Ishikawa (cell line): Measurements from ENCODE around the gene FPGT.

Experiments used
- CEBPB ChIP-seq: IDR thresholded peaks from 2 replicates; pipeline ENCODE4 v1.6.1; 2012
- CREB1 ChIP-seq: IDR thresholded peaks from 2 replicates; pipeline ENCODE4 v1.6.1; 2012; ENCODE audit warnings: low read depth
- EGR1 ChIP-seq: IDR thresholded peaks from 2 replicates; pipeline ENCODE4 v1.6.1; 2012
- EP300 ChIP-seq: IDR thresholded peaks from 2 replicates; pipeline ENCODE4 v1.6.1; 2012; ENCODE audit warnings: borderline replicate concordance
- FOXM1 ChIP-seq: IDR thresholded peaks from 2 replicates; pipeline ENCODE4 v1.6.1; 2012; ENCODE audit warnings: low read depth, borderline replicate concordance
- MAX ChIP-seq: IDR thresholded peaks from 2 replicates; pipeline ENCODE4 v1.6.1; 2012
- NFIC ChIP-seq: IDR thresholded peaks from 2 replicates; pipeline ENCODE4 v1.6.1; 2012
- RAD21 ChIP-seq: IDR thresholded peaks from 2 replicates; pipeline ENCODE4 v1.6.1; 2012; ENCODE audit warnings: low read depth
- REST ChIP-seq: IDR thresholded peaks from 2 replicates; pipeline ENCODE4 v1.6.1; 2012; ENCODE audit warnings: low read depth, mild to moderate bottlenecking
- TAF1 ChIP-seq: IDR thresholded peaks from 2 replicates; pipeline ENCODE4 v1.6.1; 2012; ENCODE audit warnings: low read depth, mild to moderate bottlenecking
- TCF12 ChIP-seq: IDR thresholded peaks from 2 replicates; pipeline ENCODE4 v1.6.1; 2012; ENCODE audit warnings: low read depth
- TEAD4 ChIP-seq: IDR thresholded peaks from 2 replicates; pipeline ENCODE4 v1.6.1; 2012
- USF1 ChIP-seq: IDR thresholded peaks from 2 replicates; pipeline ENCODE4 v1.6.1; 2012
- YY1 ChIP-seq: IDR thresholded peaks from 2 replicates; pipeline ENCODE4 v1.6.1; 2012; ENCODE audit warnings: low read depth
- ZBTB7A ChIP-seq: IDR thresholded peaks from 2 replicates; pipeline ENCODE4 v1.6.1; 2012; ENCODE audit warnings: low read depth

The FPGT gene

GRCh38 chr1:74197657-74198552 lies at the start of gene FPGT, which contains the start of gene LRRIQ3:
Gene FPGT, plus strand, starts transcription at chr1:74198242. Its CDS starts 37 bp downstream, at chr1:74198279.
Gene LRRIQ3, minus strand, starts transcription at chr1:74198176. Its CDS starts 14,492 bp downstream, at chr1:74183684.
- no peak for TF ChIP-seq TCF12
- TF ChIP-seq RAD21: no peak
- TF ChIP-seq CEBPB: no peak
- TF ChIP-seq REST: no peak
- 0 out of 2 replicates have a peak, but pooled peaks have one; percentile 17 for TF ChIP-seq CREB1
- TF ChIP-seq EGR1: peak; percentile 91
- no peak for TF ChIP-seq NFIC
- TF ChIP-seq TEAD4: no peak; the same call in 1 of the 2 replicates
- TF ChIP-seq EP300: no peak
- TF ChIP-seq FOXM1: no peak
- no peak for TF ChIP-seq USF1
- TF ChIP-seq ZBTB7A: no peak
- peak; percentile 32; the same call in 1 of the 2 replicates for TF ChIP-seq MAX
- peak; percentile 58; the same call in 1 of the 2 replicates for TF ChIP-seq YY1
- peak; percentile 49; the same call in 1 of the 2 replicates for TF ChIP-seq TAF1

GRCh38 chr1:74160046-74160445 lies 38.0 kb upstream of the FPGT start:
- no peak for TF ChIP-seq ZBTB7A

- TF ChIP-seq TAF1 (no peak), USF1 (no peak), YY1 (no peak), NFIC (no peak), RAD21 (no peak), TEAD4 (no peak), CREB1 (no peak), FOXM1 (no peak), TCF12 (no peak), ZBTB7A (no peak), EGR1 (no peak), REST (no peak), CEBPB (no peak), EP300 (no peak), MAX (no peak)
Observed at GRCh38 chr1:74161497-74161896, 36.5 kb upstream of the FPGT start.

GRCh38 chr1:74162333-74162732 lies 35.7 kb upstream of the FPGT start:
- TF ChIP-seq TAF1 (no peak), USF1 (no peak), TEAD4 (no peak), REST (no peak), FOXM1 (no peak), RAD21 (no peak), ZBTB7A (no peak), YY1 (no peak), NFIC (no peak), TCF12 (no peak)
